Tibial nerve (tissue), 3 donors: Measurements from ENCODE around the gene TGM6.

Experiments
- CTCF ChIP-seq, 5 experiments: fragments of 200-600 bp in 3 of 5; fragments of 450-650 bp in 2 of 5; sonication (generic) in 3 of 5; IDR thresholded peaks; one replicate each; pipeline ENCODE4 v1.5.1; 2016 to 2019; ENCODE audit warnings: antibody characterized with exemption in 5 of 5, mild to moderate bottlenecking in 3 of 5, moderate library complexity in 2 of 5
- POLR2A ChIP-seq, 2 donors: fragments of 450-650 bp; IDR thresholded peaks; one replicate each; pipeline ENCODE4 v1.6.1; 2017; ENCODE audit warnings: antibody characterized with exemption in 2 of 2, mild to moderate bottlenecking in 2 of 2, moderate library complexity in 2 of 2

GRCh38 chr20:2381303-2381702 lies 602 bp downstream of the TGM6 start:
- TF ChIP-seq CTCF (IDR thresholded peaks at IDR 0.05), result no peak
- no peak for TF ChIP-seq POLR2A (IDR thresholded peaks at IDR 0.05)
